Measurements from ENCODE around the gene MAP2K3.

The MAP2K3 gene

GRCh38 chr17:21252796-21253645, 31.5 kb upstream of the MAP2K3 start, which contains the start of gene NATD1:
NATD1 (minus strand) TSS chr17:21253410; CDS start chr17:21253264, 146 bp downstream.
- peak; percentile 45 for DNase-seq (ENCODE audit: low read depth)

DNA sequence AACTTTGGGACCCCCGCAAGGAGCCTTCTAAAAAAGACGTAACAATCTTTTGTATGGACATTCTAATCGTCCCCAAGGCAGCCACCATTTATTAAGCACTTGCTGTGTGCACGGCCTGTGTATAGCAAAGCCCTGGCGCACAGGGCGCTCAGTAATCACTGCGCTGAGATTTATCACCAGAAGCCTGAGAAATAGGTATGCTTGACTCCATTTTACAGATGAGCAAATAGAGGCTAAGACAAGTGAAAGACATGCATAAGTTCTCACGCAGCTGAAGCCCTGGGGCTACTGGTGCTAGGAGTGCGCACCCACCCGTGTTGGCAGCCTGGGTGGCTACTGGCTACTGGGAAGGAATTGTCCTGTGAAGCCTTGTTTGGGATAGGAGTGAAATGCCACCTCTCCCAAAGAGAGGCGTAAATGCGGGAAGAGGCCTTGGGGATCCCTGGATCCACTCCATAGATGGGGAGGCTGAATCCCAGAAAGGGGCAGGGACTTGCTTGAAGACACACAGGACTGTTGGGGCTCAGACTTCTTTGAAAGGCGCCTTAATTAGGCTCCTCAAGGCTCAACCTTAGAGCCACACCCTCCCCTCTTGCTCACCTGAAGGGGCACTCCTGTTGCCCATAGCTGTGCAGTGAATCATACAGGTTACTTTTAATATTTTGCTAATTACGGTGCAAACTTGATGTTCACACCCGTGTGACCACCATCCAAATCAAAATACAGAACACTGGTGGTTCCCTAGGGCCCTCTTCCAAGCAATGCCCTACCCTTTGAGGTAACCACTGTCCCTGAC, 30.7 kb upstream of the MAP2K3 start:
- DNase-seq (ENCODE audit: low read depth): no peak

- DNase-seq (ENCODE audit: low read depth): no peak
Measured at GRCh38 chr17:21258593-21258992, 25.9 kb upstream of the MAP2K3 start.

- DNase-seq (ENCODE audit: low read depth): no peak
Measured at GRCh38 chr17:21262259-21262993, 22.1 kb upstream of the MAP2K3 start.

GRCh38 chr17:21263376-21263775, 21.1 kb upstream of the MAP2K3 start:
- DNase-seq (ENCODE audit: low read depth): no peak

DNA sequence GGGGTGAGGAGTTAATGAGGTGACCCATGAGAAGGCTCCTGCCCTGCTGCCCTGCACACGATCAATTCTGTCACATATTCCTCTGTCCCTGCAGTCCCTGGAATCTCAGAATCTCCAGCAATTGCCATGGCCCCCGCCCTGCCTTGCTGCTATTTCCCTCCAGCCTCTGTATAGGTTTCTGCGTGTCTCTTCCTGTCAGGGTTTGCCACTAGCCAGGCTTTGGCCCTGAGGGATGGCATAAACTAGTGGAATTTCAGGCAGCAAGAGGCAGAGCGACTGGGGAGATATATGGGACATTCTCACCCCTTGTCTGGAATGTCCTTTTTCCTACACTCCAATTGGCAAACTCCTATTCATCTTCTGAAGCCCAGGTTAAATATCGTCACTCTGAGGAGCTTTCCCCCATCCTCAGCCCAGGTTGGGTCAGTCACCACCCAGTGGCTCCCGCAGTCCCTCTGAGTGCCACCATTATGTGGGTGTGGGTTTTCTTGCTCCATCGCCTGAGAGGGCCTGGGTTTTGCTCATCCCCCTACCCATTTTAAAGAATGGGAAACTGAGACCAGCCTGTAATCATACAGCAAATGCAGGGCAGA, 15.8 kb upstream of the MAP2K3 start:
- DNase-seq (ENCODE audit: low read depth): no peak

GRCh38 chr17:21269394-21269793, 15.1 kb upstream of the MAP2K3 start:
- DNase-seq (ENCODE audit: low read depth): no peak

GRCh38 chr17:21271454-21272183, 12.9 kb upstream of the MAP2K3 start:
- DNase-seq (ENCODE audit: low read depth): no peak

- DNase-seq (ENCODE audit: low read depth): no peak
Measured at GRCh38 chr17:21272250-21272649, 12.3 kb upstream of the MAP2K3 start.

DNA sequence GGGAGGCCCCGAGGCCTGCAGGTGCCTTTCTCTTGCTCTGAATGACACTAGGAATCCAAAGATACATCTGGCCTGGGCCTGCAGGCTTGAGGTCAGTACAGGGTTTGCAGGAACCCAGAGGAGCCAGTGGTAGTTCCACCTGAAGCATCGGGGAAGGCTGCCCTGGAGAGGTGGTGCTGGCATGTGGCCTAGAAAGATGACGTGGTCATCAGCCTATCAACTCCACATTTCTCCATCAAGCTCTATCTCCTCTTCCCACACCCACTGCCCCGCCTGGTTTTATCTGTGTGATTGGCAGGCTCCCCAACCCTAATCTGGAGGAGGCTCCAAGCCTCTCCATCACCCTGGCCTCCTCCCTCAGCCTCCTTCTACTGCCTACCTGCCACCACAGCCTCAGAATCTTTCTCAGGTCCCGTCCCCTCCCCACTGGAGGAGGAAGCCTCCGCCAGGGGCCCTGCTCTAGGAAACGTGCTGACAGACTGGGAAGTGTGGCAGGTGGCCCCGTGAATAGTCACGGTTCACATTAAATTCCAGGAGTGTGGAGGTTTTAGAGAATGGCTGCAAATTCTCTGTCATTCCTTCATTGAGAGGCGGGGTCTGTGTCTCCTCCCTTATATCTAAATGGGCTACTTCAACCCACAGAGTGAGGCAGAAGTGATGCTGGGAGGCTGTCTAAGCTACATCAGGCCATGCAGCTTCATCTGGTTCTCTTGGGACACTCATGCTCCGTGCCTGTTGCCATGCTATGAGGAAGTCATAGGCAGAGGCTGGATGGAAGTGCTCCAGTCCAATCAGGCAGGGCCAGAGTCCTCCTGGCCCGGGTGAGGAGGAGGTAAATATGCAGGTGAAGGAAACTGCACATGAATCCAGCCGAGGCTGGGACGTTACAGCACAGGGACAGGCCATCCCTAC, 11.4 kb upstream of the MAP2K3 start:
- DNase-seq (ENCODE audit: low read depth): no peak

DNA sequence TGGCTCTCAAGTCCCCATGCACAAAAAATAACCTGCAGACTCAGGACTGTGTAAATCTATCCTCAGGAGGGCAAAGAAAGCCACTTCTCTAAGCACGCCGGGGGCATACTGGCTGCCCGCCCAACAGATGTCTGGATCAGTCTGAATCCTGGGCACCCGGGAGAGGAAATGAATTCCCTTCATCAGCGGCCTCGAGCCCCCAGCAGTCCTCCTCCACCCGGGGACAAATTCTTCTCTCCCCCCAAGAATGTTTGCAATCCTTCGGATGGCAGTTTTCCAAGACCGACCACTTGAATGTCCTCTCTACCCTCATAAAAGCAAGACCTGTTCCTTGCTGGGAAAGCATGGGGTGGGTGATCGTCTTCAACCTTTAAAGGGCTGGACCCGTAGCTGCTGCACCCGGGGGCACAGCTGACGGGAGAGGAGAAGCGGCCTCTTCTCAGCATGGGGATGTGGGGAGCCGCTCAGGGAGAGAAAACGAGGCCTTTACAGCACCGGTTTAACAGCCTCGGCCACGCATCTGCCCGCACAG, 9.4 kb upstream of the MAP2K3 start:
- no peak for DNase-seq (ENCODE audit: low read depth)

- no peak for DNase-seq (ENCODE audit: low read depth)
Measured at GRCh38 chr17:21275579-21276263, 8.8 kb upstream of the MAP2K3 start.

- DNase-seq (ENCODE audit: low read depth): no peak
Measured at GRCh38 chr17:21276264-21276588, 8.3 kb upstream of the MAP2K3 start.

DNA sequence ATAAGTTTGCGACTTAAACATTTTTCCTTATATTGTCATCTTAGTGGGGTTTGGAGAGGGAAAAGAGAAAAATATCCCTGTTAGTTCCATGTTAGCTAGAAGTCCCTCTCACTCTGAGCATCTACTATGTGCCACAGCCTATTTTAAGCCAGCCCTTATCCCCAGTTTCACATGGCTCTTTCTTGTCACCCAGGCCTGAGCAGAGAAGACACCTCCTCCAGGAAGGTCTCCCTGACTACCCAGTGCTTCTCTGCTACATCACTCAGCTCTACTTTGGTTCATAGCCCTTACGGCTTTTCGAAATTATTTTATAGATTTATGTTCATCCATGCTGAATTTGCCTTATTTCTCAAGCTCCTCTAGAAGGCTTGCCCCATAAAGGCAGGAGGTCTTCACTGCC, 7.2 kb upstream of the MAP2K3 start:
- DNase-seq (ENCODE audit: low read depth): no peak

- no peak for DNase-seq (ENCODE audit: low read depth)
Measured at GRCh38 chr17:21278450-21279197, 5.9 kb upstream of the MAP2K3 start.

GRCh38 chr17:21279198-21279535, 5.3 kb upstream of the MAP2K3 start:
- DNase-seq (ENCODE audit: low read depth): no peak

- DNase-seq (ENCODE audit: low read depth): no peak
Measured at GRCh38 chr17:21279582-21279981, 4.9 kb upstream of the MAP2K3 start.

DNA sequence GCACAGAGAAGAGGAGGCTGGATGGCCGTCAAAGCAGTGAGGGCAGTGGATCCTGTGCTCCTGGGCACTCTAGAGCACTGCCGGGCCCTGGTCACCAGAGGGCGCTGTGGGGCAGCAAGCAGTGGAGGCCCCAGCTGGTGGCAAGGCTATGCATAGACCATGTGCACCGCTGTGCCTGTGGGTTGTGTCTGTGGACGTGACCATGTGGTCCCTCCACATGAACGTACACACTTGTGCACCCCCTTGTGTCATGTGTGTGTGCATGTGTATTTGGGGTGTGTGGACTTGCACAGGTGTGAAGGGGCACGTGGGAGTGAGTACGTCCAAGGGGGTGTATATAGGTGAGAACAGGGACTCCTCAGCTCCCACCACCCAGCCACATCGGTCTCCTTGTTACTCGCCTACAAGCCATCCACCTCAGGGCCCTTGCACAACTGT, 4.4 kb upstream of the MAP2K3 start:
- no peak for DNase-seq (ENCODE audit: low read depth)

DNA sequence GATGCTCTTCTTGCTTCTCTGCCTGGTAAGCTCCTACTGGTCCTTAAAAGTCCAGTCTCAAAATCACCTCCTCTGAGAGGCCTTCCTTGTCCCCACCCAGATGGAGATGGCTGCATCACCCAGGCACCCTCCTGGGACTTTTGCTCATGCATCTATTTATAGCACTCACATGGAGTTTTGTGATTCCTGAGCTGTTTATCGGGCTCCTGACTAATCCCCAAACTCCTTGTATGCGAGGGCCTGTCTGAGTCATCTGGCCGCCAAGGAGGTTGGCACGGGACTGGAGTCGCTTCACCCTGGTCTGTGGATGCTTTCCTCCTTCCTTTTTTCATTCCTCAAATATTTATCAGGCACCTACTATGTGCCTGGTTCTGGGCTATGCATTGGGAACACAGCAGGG, 2.3 kb upstream of the MAP2K3 start:
- DNase-seq (ENCODE audit: low read depth): peak; percentile 99
